Erythroblast (primary cell): ENCODE data around the gene CD300H.

ENCODE experiments used
- GATA1 ChIP-seq: IDR thresholded peaks from 2 replicates; pipeline ENCODE4 v1.6.1; 2011; ENCODE audit warnings: low read depth, mild to moderate bottlenecking, control low read depth, low read length, moderate library complexity
- POLR2A ChIP-seq: IDR thresholded peaks from 2 replicates; pipeline ENCODE4 v1.6.1; 2011; ENCODE audit warnings: mild to moderate bottlenecking, low read length

DNA sequence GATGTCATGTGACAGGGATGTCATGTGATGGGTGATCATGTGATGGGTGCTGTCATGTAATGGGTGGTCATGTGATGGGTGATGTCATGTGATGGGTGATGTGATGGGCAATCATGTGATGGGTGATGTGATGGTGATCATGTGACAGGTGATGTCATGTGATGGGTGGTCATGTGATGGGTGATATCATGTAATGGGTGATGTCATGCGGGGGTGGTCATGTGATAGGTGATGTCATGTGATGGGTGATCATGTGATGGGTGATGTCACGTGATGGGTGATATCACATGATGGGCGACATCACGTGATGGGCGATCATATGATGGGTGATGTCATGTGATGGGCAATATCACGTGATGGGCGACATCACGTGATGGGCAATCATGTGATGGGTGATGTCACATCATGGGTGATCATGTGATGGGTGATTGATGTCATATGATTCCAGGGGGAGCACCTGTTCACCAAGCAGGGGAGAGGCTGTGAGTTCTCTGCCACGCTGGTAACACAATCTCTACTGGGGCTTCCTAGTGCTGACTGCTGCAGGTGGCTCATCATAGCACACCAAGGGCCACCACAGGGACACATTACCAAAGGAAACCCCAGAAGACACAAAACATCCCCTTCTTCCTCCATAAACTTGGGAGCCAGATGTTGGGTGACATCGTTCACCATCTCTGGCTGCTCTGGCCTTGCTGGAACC is 52.5 kb downstream of the CD300H start:
- TF ChIP-seq POLR2A: no peak
- no peak for TF ChIP-seq GATA1
